Transverse colon (tissue), 4 donors: Measurements from ENCODE around the gene TNFSF8.

Experiments used
- CTCF ChIP-seq, 5 experiments: fragments of 200-600 bp in 3 of 5; fragments of 450-650 bp in 2 of 5; sonication (generic) in 3 of 5; IDR thresholded peaks; 1 replicate in 2 of 5; 2 replicates in 3 of 5; pipeline ENCODE4 v1.5.1; 2016 to 2017; ENCODE audit warnings: antibody characterized with exemption in 5 of 5, inconsistent platforms in 3 of 5, mild to moderate bottlenecking in 2 of 5, moderate library complexity in 1 of 5
- EP300 ChIP-seq: sonication (generic); formaldehyde crosslinking; IDR thresholded peaks from one replicate; pipeline ENCODE4 v1.6.1; 2017; ENCODE audit warnings: antibody characterized with exemption, low read depth
- POLR2A ChIP-seq: fragments of 450-650 bp; IDR thresholded peaks from one replicate; pipeline ENCODE4 v1.6.1; 2016; ENCODE audit warnings: antibody characterized with exemption, mild to moderate bottlenecking, moderate library complexity
- POLR2AphosphoS5 ChIP-seq, 3 donors: sonication (generic); formaldehyde crosslinking; IDR thresholded peaks; one replicate each; pipeline ENCODE4 v1.6.1; 2016; ENCODE audit warnings: antibody characterized with exemption in 3 of 3

DNA sequence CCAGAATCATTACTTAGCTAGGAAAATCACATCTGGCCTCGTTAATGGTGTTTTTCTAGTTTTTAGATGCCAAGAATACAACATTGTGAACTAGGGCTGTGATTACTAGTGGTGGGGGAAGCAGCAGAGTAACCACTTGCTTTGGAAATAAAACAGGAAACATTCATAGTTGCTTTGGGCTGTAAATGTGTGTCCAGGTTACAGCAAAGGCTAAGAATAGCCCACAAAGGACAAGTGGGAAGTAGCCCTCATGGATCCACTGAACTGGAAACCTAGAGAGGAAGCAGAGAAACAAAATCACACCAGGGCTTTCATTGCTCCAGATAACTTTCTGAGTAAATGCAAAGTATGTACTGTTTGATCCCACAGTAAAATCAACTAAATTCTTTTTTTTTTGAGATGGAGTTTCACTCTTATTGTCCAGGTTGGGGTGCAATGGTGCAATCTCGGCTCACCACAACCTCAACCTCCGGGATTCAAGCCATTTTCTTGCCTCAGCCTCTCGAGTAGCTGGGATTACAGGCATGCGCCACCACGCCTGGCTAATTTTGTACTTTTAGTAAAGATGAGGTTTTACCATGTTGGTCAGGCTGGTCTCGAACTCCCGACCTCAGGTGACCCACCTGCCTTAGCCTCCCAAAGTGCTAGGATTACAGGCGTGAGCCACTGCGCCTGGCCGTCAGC, 68.3 kb downstream of the TNFSF8 start:
- TF ChIP-seq CTCF (IDR thresholded peaks at IDR 0.05) = no peak
- no peak for TF ChIP-seq POLR2A
- no peak for TF ChIP-seq POLR2AphosphoS5 (IDR thresholded peaks at IDR 0.05)
- TF ChIP-seq EP300 = no peak
